Left colon (tissue), 2 donors: Measurements from ENCODE around the gene SERPINB6. TPM values are rescaled to one million over a fixed set of nuclear protein-coding genes. Genes with fewer than 3 reads are reported as not detected.
A peak's percentile ranks its signal among the peaks of the same experiment; 100 is the strongest.
"Not testable (repeated sequence)": the region's sequence is repeated elsewhere in the genome, so short reads cannot be mapped to it uniquely, and the experiment has no call there.

ENCODE experiments used
- ATAC-seq: fragments of 200-7000 bp; cut with Tn5 transposase; one replicate; pipeline ENCODE4 v1.9.1; 2020; ENCODE audit warnings: mild to moderate bottlenecking, moderate library complexity
- DNase-seq, 2 donors: peaks; one replicate each; pipeline ENCODE4 v3.0.0-alpha.2; 2020
- intact Hi-C, 2 donors: fragments of 100-400 bp; cut with DNase I in 1 of 2; cut with micrococcal nuclease in 1 of 2; formaldehyde crosslinking; loops; one replicate each; pipeline versions ENCODE4 v1.11.2 to v1.14.0; 2022; cut with DNase I, micrococcal nuclease
- total RNA-seq, 2 donors: library from RNA; stranded (reverse); fragmentation: NEBNext Ultra II Directional; extraction: Animal tissue kit (Norgen Biotek cat#: 25700); gene quantifications; one replicate each; pipeline ENCODE4 v1.2.1, GENCODE V29; 2021
- donor health status: DM: no; HTN: no; CAD: no.
- donor health status: DM: yes; HTN: yes; CAD: no.

Gene SERPINB6
- total RNA-seq, 2 donors from 2014 or later = 182 to 192 TPM

- intact Hi-C loops = no loop called here
- DNase-seq = no peak
- ATAC-seq = peak; percentile 27
Measured at GRCh38 chr6:3001773-3002293, 30.5 kb upstream of the SERPINB6 start.

- intact Hi-C loops = no loop called here
- DNase-seq = no peak
- ATAC-seq = no peak
Measured at GRCh38 chr6:3001146-3001772, 29.9 kb upstream of the SERPINB6 start.

- intact Hi-C loops = loop anchor here (2.0 to 5.0 kb wide), 2 partner anchors 55 to 57 kb away; no protein-coding TSS in a partner anchor
- ATAC-seq (peak; percentile 89), DNase-seq (peak; percentile 92 to 98)
Measured at GRCh38 chr6:2999618-3000557, 28.5 kb upstream of the SERPINB6 start, which contains the start of gene NQO2. Gene NQO2, plus strand, starts transcription at chr6:2999894. Its CDS starts 6,659 bp downstream, at chr6:3006553.

GRCh38 chr6:2998998-2999617, 27.7 kb upstream of the SERPINB6 start:
- intact Hi-C loops = loop anchor here (2.0 to 5.0 kb wide), 2 partner anchors 56 to 58 kb away; no protein-coding TSS in a partner anchor
- DNase-seq (peak in 1 of 2 donors; percentile 75), ATAC-seq (peak; percentile 50)

GRCh38 chr6:2998249-2998997, 27.1 kb upstream of the SERPINB6 start:
- intact Hi-C loops = loop anchor here (2.0 to 5.0 kb wide), 2 partner anchors 56 to 59 kb away; no protein-coding TSS in a partner anchor

GRCh38 chr6:2993755-2994317, 22.5 kb upstream of the SERPINB6 start:
- ATAC-seq (no peak), DNase-seq (no peak)

More at GRCh38 chr6:2998249-2998997, 27.1 kb upstream of the SERPINB6 start:
- peak; percentile 64 for ATAC-seq
- DNase-seq = not testable (repeated sequence)

GRCh38 chr6:2992330-2992979, 21.1 kb upstream of the SERPINB6 start:
- ATAC-seq (no peak), DNase-seq (no peak)
- intact Hi-C loops = no loop called here

More at GRCh38 chr6:2993755-2994317, 22.5 kb upstream of the SERPINB6 start:
- intact Hi-C loops = no loop called here

- no peak for DNase-seq
- intact Hi-C loops = no loop called here
- no peak for ATAC-seq
Measured at GRCh38 chr6:2990932-2991506, 19.7 kb upstream of the SERPINB6 start.

GRCh38 chr6:2990248-2990931, 19.0 kb upstream of the SERPINB6 start:
- ATAC-seq = no peak
- peak in 1 of 2 donors; percentile 55 for DNase-seq
- intact Hi-C loops = no loop called here

- ATAC-seq (peak; percentile 60), DNase-seq (peak; percentile 86 to 93)
- intact Hi-C loops = loop anchor here in 1 of 2 donors (5.0 kb wide), 1 partner anchor 37 kb away; no protein-coding TSS in a partner anchor
Measured at GRCh38 chr6:2989332-2990247, 18.2 kb upstream of the SERPINB6 start.

- intact Hi-C loops = loop anchor here in 1 of 2 donors (5.0 kb wide), 1 partner anchor 36 kb away; no protein-coding TSS in a partner anchor
- ATAC-seq (peak; percentile 69), DNase-seq (peak; percentile 89 to 93)
Measured at GRCh38 chr6:2988426-2989331, 17.3 kb upstream of the SERPINB6 start.

- no peak for ATAC-seq
- intact Hi-C loops = loop anchor here in 1 of 2 donors (5.0 kb wide), 1 partner anchor 36 kb away; no protein-coding TSS in a partner anchor
- no peak for DNase-seq
Measured at GRCh38 chr6:2988094-2988425, 16.7 kb upstream of the SERPINB6 start.

- ATAC-seq (peak; percentile 29), DNase-seq (no peak)
- intact Hi-C loops = loop anchor here in 1 of 2 donors (5.0 kb wide), 1 partner anchor 34 kb away; no protein-coding TSS in a partner anchor
Measured at GRCh38 chr6:2986722-2987221, 15.4 kb upstream of the SERPINB6 start.
